DMS153 treated with DMSO at 0.1 percent for 48 hours (cell line): Measurements from ENCODE around the gene MLXIPL.
"Not testable (repeated sequence)": the region's sequence is repeated elsewhere in the genome, so short reads cannot be mapped to it uniquely, and the experiment has no call there.

Source experiments
- DNase-seq: peaks from one replicate; lab custom pipeline; 2025; ENCODE audit not compliant: unreplicated experiment; lab: John Stamatoyannopoulos, UW

The MLXIPL gene

DNA sequence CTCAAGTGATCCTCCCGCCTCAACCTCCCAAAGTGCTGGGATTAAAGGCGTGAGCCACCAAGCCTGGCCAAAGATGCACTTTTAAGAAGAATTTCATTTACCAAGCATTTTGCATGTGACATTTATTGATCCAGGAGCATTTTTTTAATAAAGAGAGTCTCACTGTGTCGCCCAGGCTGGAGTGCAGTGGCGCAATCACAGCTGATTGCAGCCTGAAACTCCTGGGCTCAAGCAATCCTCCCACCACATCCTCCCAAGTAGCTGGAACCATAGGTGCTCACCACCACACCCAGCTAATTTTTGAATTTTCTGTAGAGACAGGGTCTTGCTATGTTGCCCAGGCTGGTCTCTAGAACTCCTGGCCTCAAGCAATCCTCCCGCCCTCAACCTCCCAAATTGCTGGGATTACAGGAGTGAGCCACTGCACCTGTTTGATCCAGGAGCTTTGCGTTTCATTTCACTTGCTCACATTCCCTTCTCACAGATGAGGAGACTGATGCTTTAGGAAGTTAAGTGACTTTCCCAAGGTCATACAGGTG, 41.6 kb downstream of the MLXIPL start:
- DNase-seq = no peak

DNA sequence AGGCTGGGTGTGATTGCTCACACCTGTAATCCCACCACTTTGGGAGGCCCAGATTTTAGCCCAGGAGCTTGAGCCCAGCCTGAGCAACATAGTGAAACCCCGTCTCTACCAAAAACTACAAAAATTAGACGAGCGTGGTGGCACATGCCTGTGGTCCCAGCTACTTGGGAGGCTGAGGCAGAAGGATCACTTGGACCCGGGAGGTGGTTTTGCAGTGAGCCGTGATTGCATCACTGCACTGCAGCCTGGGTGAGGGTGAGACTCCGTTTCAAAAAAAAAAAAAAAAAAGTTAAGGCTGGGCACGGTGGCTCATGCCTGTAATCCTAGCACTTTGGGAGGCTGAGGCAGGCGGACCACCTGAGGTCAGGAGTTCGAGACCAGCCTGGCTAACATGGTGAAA, 43.3 kb downstream of the MLXIPL start:
- DNase-seq = not testable (repeated sequence)

DNA sequence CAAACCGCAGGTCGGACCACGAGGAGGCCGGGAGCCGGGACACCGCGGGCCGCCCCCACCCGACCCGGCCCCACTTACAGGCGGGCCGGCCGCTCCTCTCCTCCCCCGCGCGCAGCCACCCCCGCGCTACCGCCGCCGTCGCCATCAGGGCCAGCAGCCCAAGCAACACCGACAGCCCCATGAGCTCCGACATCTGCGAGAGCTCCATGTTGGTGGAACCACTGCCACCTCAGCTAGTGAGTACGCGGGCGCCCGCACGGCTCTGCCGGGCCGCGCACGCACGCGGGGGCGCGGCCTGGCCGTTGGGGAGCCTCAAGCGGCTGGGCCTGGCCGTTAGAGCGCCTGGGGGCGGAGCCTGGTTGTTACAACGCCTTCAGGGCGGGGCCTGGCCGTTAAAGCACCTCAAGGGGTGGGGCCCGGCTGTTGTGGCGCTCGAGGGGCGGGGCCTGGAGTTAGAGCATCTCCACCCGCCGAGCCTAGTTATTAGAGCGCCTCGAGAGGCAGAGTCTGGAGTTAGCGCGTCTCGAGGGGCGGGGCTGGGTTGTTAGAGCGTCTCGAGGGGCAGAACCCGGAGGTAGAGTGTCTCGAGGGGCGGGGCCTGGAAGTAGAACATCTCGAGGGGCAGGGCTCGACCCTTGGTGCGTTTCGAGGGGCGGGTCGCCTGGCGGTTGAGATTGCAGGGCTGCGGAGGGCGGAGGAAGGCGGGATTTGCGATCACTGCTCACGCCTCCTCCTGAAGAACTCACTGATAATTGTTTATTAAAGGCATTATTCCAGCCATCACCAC, 45.8 kb downstream of the MLXIPL start, which contains the start of gene TBL2:
TSS of gene TBL2 (minus strand) at position 238 of the 787 bp plus-strand sequence. CDS start at position 208, 30 bp downstream.
- DNase-seq = peak; percentile 99

DNA sequence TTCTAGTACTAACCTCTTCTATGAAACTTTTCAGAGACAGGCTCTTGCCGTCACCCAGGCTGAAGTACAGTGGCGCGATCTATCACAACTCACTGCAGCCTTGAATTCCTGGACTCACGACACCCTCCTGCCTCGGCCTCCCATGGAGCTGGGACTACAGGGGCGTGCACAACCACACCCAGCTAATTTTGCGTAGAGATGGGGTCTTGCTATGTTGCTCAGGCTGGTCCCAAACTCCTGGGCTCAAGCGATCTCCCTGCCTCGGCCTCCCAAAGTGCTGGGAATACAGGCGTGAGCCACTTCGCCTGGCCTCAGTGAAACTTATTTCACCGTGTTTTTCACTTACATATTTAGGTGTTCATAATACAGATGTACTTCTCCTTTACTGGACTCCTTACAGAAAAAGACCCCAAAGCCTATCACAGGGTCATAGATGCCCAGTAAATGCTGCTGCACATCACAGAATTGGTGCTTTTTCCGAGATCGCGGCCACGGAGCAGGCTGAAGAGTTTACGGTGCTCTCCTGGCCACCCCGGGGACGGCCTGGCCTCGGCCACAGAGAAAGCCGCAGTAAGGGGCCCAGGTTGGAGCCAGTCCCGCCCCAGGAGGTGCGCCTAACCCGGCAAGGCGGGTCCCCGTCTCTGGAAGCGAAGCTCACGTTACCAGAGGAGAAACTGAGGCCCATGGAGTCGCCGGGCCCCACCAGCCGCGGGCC, 46.5 kb downstream of the MLXIPL start:
- no peak for DNase-seq

DNA sequence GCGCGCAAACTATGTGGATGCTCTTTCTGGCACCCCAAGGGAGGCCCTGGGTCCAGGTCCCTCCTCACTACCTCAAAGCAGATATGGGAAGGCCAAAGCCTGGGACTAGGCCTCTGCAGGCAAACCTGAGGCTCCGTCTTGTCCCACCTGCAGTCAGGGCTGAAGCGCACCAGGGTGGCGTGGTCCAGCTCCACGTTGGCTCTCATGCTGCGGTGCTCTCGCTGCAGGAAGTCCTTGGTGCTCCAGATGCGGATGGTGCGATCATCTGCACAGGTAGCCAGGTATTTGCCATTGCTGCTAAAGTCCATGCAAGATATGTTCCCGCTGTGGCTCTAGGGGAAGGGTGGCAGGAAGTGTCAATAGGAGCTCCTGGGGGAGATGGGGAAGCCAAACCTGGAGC, 50.5 kb downstream of the MLXIPL start:
- DNase-seq = no peak

DNA sequence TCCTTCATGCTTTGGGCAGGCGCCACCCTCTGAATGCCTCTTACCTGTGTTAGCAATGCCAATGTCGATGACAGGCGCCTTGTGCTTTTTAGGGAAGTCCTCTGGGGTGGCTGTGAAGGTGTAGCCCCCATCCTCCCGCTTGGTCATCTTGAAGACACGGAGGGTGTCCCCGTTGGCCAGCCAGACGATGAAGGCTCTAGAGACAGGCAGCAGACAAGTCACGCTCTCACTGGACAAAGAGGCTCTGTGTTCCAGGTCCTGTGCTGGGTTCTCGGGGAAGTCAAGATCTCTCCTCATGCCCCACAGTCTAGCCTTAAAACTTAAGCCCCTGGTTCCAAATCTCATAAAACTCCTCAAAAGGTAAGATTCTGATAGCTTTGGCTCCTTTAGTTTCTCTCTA, 51.0 kb downstream of the MLXIPL start:
- DNase-seq = no peak

DNA sequence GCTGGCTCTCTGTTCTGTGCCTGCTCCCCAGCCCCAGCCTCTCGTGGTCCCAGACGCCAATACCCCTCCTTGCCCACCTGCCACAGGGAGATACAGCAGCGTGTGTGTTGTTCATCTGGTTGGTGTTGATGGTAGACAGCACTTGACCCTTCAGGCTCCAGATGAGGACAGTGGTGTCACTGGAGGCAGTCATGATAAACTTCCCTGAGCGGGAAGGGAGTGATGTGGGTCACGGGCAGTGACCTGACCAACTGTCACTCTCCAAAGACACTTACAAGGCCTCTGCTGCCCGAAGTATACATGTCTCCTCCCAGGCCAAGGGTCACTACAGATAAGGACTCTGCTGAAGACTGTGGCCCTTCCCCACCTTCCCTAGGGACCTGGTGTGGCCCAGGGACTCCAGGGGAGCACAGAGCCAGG, 51.5 kb downstream of the MLXIPL start:
- DNase-seq = no peak

DNA sequence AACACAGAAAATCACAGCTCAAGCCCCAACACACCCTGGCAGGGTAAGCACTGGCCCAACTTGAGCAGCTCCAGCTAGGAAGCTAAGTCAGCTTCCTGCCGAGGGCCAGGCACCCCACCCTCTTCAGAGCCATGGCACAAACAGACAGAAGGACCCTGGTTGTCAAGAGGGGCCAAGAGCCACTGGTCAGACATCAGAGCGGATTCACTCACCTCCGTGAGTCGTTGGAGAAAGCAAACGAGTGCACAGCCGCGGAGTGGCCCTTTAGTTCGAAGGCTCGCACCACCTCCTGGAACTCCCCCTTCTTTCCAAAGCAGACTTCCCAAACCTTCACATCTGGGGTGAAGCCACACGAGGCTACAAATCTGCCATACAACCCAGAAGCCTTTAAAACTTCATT, 53.3 kb downstream of the MLXIPL start:
- no peak for DNase-seq

DNA sequence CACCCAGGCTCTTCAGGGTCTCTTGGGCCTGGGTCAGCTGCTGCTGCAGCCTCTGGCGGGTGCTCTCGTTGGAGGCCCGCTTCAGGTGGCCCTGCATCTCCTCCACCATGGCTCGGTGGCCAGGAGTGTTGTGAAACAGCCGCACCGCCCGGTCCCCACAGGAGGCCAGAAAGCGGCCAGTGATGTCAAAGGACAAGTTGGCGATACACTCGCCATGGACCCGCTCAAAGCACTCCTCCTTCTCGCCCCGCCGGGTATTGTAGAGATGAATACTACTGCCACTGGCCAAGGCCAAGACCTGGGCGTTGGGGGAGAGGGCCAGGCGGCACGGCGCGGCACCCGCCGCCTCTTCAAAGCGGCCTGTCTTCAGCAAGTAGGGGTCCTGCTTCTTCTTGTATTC, 53.8 kb downstream of the MLXIPL start:
- no peak for DNase-seq

DNA sequence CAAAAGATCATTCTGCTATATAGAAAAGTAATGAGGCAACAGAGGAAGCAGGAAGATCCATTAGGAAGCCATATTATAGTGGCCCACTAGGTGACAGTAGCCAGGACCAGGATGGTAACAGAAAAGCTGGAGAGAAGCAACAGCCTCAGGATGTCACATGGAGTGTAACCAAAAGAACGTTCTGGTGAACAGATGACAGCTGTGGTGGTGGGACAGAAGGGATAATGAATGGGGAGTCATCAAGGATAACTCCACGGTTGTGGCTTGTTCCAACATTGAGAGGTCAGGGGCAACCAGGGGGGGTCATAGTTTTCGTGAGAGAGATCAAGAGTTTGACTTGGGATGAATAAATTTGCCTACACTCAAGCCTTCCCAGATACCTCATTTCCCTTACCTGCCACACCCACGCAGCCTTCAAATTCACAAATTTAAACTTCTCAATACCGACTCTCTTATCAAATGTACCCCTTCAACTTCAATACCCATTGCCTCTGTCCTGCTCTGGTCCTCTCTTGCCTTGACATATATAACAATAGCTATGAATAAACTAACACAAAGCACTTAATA, 55.2 kb downstream of the MLXIPL start:
- no peak for DNase-seq

DNA sequence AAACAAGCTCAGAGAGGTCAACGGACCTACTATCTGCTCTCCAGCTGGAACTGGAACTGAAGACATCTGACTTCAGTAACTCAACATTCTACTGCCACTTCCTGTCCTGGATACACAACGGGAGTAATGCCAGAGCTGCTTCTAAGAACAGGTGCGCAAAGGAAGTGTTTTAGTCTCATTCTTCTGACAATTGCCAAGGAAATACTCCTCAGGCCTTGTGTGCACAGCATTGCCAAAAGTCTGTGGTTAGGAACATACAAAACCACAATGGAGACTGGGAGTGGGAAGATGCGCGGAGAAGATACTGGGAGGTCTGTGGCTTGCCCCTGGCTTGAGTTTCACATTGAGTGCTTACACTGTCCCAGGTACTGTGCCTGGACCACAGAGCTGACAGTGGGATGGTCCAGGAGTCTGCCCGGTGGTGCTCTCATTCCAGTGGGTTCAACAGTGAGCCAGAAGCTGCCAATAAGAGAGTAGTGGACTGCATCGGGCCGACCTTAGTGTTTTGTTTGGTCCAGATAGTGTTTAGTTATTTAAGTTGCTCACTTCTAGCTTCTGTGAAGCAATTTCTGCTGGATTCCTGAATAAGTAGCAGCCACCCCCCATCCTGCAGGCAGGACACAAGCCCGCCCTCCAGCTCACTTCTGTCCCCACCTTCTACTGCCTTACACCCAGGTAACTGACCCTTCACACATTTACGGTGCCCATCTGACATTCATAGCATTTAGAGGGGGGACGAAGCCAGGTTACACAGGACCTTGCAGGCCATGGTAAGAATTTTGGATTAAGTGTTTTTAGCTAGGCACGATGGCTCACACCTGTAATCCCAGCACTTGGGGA, 56.3 kb downstream of the MLXIPL start:
- DNase-seq = no peak

DNA sequence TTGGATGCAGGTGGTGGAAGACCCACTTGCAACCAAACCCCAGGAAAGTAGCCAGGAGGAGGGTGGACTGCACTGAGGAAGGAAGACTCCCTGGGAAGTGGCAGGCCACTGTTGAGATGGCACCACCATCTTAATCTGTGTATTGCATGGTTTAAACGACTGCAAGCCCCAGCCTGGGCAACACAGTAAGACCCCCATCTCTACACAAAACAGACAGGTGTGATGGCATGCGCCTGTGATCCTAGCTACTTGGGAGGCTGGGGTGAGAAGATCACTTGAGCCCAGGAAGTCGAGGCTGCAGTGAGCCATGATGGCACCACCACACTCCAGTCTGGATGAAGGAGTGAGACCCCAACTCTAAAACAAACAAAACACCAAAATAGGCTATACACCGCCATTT, 57.2 kb downstream of the MLXIPL start:
- DNase-seq = no peak

DNA sequence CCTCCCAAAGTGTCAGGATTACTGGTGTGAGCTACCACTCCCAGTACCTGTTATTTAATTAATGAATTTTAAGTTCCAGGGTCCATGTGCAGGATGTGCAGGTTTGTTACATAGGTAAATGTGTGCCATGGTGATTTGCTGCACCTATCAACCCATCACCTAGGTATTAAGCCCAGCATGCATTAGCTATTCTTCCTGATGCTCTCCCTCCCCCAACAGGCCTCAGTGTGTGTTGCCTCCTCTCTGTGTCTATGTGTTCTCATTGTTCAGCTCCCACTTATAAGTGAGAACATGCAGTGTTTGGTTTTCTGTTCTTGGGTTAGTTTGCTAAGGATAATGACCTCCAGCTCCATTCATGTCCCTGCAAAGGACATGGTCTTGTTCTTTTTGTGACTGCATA, 57.9 kb downstream of the MLXIPL start:
- not testable (repeated sequence) for DNase-seq

DNA sequence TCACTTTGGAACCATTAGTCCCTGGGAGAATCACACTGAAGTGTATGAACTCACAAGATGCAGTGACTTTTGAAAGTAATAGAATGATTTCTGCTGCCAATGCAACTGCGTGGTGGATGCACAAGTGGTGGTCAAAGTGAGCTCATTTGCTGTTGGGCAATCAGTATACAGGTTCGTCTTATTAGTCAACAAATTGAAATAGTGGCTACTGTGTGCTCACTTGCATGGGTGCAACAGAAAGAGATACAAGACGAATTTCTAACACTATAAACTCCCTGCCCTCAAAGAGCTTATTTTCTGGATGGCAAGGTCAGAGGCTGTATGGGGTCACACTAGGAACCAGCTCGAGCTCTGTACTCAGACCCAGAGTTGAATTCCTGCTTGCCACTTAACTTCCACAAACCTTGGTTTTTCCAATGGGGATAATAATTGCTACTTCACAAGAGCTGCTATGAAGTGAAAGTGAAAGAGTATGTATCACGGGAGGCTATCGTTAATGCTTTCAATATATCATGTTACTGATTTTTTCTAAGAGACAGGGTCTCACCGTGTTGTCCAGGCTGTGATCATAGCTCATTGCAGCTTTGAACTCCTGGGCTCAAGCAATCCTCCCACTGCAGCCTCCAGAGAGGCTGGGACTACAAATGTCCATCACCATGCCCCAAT, 58.5 kb downstream of the MLXIPL start:
- no peak for DNase-seq

DNA sequence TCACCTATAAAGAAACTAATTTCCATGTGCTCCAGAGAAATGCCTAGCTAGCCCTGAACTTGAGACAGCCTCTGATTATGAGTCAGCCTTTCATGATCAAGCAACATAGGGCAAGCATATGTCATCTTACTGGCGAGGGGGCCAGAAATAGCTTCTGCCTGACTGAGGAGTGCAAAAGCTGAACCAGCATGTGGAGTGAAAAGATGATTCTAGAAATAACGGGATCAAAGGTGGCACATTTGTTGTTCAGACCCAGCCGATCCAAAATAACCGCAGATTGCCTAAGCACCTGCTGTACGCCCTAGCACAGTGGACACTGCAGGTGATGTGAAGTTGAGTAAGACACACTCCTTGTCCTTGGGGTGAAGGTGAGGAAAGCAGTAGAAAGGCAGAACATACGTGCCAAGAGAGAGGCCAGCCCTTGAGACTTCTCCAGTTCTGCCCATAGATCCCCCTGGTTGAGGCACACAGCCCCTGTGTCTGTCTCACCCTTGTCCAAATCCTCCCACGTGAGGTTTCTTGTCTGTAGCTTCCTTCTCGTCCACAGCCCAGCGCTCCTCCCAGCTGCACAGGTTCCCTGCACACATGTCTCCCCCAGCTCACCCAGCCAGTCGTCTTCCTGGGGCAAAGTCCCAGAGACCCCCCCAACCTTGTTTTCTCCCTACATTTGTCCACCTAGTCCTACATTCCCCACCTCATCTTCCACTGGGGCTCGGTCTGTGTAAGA, 64.0 kb downstream of the MLXIPL start:
- no peak for DNase-seq

DNA sequence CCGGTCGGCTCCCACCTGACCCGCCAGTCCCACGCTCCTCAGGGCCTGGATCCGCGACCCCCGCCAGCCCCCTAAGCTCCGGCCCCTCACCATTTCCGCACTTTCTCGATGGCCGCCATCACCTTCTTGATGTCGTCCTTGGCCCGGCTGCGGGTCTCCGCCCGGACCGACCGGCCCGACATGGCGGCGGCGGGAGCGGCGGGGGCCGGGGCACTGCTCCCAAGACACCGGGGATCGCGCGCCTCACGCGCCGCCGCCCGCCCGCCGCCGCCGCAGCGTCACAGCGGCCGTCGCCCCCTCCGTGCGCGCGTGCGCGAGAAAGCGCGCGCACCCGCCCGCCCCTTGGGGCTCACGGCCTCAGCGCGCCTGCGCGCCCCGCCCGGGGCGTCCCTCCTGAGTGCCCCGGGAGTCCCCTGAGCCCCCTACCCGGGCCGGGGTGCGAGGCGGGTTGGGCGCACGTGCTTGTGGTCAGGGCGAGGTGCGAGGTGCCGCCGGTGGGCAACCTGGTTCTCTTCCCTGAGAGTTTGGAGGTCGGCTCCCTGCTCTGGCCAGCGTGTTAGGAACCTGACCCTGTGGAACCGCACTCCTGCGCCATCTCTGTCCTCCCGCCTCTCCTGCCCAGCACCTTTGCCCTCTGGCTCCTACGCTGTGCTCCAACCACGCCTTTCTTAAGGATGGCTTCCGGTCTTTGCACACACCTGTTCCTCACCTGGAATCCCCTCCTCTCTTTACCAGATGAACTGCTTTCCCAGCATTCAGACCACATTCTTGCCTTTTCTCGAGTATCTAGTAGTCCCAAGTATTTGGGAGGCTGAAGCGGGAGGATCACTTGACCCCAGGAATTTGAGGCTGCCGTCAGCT, 66.7 kb downstream of the MLXIPL start, which contains the start of gene BCL7B:
TSS of gene BCL7B (minus strand) at position 294 of the 861 bp plus-strand sequence. CDS start at position 182, 112 bp downstream.
- peak; percentile 54 for DNase-seq

DNA sequence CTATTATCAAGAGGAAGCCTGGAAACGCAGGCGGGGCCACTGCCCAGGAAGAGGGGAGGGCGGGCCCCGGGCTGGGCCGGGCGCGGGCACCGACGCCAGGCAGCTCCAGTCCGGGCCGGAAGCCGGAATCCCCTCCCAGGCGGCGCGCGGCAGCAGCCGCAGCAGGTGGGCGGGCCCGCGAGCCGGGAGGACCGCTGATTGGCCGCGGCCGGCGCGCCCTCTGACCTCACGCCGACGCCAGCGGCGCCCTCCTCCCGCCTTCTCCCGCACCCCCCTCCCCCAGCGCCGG, 67.3 kb downstream of the MLXIPL start:
- peak; percentile 84 for DNase-seq

DNA sequence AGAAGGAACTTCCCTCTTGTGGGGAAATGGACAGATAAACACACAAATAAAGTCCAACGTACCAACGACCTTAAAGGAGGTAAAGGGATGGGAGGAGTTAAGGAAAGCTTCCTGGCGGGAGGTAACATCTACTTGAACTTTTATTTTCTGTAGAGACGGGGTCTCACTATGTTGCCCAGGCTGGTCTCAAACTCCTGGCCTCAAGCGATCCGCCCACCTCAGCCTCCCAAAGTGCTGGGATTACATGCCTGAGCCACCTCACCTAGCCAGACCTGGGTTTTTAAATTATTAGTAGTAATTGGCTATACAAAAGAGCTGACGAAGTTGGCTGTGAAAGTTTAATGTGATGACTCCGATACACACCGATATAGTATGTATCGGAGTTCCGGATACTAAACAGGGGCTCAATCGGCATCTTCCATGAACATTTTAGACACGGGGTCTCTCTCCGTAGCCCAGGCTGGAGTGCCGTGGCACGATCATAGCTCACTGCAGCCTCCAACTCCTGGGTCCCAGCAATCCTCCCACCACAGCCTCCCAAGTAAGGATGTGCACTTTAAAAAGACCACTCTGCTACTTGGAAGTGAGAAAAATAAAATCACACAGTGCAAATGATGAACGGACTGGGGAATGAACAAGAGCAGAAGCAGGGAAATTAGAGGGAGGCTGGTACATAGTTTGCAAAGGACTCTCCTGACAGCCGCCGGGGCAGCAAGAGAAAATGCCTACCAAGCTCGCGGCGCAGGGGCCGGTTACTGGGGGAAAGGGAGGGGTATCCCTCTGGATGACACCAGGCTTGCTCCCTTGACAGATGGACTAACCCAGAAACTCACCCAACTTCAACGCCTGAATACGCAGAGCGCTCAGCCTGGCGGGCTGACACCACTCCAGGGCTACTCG, 67.9 kb downstream of the MLXIPL start:
- no peak for DNase-seq
